IMR-90 (cell line): ENCODE results near the gene BMP8B.

ENCODE experiments used
- BHLHE40 ChIP-seq: fragments of 150-350 bp; IDR thresholded peaks from 2 replicates; pipeline ENCODE4 v1.6.1; 2016; ENCODE audit warnings: mild to moderate bottlenecking, low read depth, low read length
- CEBPB ChIP-seq: IDR thresholded peaks from 2 replicates; pipeline ENCODE4 v1.6.1; 2012; ENCODE audit warnings: low read depth, low read length, improper control_type of control experiment
- CHD1 ChIP-seq: IDR thresholded peaks from 2 replicates; pipeline ENCODE4 v1.6.1; 2012; ENCODE audit warnings: low read depth, low read length, improper control_type of control experiment
- MAZ ChIP-seq: IDR thresholded peaks from 2 replicates; pipeline ENCODE4 v1.6.1; 2012; ENCODE audit warnings: low read depth, mild to moderate bottlenecking, low read length, improper control_type of control experiment, moderate library complexity, borderline replicate concordance
- MXI1 ChIP-seq: IDR thresholded peaks from 2 replicates; pipeline ENCODE4 v1.6.1; 2012; ENCODE audit warnings: low read depth, mild to moderate bottlenecking, low read length, moderate library complexity, borderline replicate concordance
- NFE2L2 ChIP-seq: fragments of 150-350 bp; IDR thresholded peaks from 2 replicates; pipeline ENCODE4 v1.6.1; 2016; ENCODE audit warnings: low read depth, mild to moderate bottlenecking, low read length
- POLR2A ChIP-seq: IDR thresholded peaks from 2 replicates; pipeline ENCODE4 v1.6.1; 2012; ENCODE audit warnings: mild to moderate bottlenecking, low read depth, low read length
- RAD21 ChIP-seq: IDR thresholded peaks from 2 replicates; pipeline ENCODE4 v1.6.1; 2012; ENCODE audit warnings: low read length, improper control_type of control experiment
- RCOR1 ChIP-seq: IDR thresholded peaks from 2 replicates; pipeline ENCODE4 v1.6.1; 2012; ENCODE audit warnings: mild to moderate bottlenecking, low read length, improper control_type of control experiment; ENCODE audit not compliant: insufficient replicate concordance
- RFX5 ChIP-seq: IDR thresholded peaks from 2 replicates; pipeline ENCODE4 v1.8.0; 2012; ENCODE audit warnings: low read depth, mild to moderate bottlenecking, low read length, moderate library complexity
- SMC3 ChIP-seq: fragments of 150-350 bp; IDR thresholded peaks from 2 replicates; pipeline ENCODE4 v1.6.1; 2016; ENCODE audit warnings: low read depth, mild to moderate bottlenecking, antibody characterized with exemption, low read length, moderate library complexity
- TF ChIP-seq, protein P1 (sequence below): conservative IDR thresholded peaks from 2 replicates; pipeline ENCODE4 v1.5.1; 2012; ENCODE audit warnings: mild to moderate bottlenecking, low read depth, low read length, improper control_type of control experiment
- TF ChIP-seq, protein P2 (sequence below): fragments of 150-350 bp; IDR thresholded peaks from 2 replicates; pipeline ENCODE4 v1.6.1; 2017; ENCODE audit warnings: mild to moderate bottlenecking, antibody characterized with exemption, low read length, low read depth
- TF ChIP-seq, protein P3 (sequence below): fragments of 150-350 bp; IDR thresholded peaks from 2 replicates; pipeline ENCODE4 v1.6.1; 2016; ENCODE audit warnings: low read depth, mild to moderate bottlenecking, low read length, moderate library complexity, borderline replicate concordance

DNA sequence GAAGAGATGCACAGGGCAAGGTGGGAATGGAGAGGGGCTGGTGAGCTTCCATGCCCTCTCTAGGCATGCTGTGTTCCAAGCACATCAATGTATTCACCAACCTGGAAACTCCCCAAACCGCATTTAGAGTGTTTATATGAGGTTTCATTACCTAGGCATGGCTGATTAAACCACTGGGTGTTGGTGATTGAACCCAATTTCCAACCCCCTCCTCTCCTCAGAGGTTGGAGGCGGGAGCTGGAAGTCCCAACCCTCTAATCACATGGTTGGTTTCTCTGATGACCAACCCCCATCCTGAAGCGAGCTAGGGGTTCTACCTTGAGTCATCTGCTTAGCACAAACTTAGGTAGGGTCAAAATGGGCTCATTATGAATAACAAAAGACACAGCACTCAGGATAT is 52.9 kb downstream of the BMP8B start:
- no peak for TF ChIP-seq CHD1
- TF ChIP-seq, protein P1, sequence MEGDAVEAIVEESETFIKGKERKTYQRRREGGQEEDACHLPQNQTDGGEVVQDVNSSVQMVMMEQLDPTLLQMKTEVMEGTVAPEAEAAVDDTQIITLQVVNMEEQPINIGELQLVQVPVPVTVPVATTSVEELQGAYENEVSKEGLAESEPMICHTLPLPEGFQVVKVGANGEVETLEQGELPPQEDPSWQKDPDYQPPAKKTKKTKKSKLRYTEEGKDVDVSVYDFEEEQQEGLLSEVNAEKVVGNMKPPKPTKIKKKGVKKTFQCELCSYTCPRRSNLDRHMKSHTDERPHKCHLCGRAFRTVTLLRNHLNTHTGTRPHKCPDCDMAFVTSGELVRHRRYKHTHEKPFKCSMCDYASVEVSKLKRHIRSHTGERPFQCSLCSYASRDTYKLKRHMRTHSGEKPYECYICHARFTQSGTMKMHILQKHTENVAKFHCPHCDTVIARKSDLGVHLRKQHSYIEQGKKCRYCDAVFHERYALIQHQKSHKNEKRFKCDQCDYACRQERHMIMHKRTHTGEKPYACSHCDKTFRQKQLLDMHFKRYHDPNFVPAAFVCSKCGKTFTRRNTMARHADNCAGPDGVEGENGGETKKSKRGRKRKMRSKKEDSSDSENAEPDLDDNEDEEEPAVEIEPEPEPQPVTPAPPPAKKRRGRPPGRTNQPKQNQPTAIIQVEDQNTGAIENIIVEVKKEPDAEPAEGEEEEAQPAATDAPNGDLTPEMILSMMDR, result no peak
- TF ChIP-seq SMC3, result no peak
- TF ChIP-seq RAD21, result no peak
- TF ChIP-seq MXI1, result no peak
- TF ChIP-seq POLR2A, result no peak
- TF ChIP-seq RCOR1, result no peak
- TF ChIP-seq, protein P2, sequence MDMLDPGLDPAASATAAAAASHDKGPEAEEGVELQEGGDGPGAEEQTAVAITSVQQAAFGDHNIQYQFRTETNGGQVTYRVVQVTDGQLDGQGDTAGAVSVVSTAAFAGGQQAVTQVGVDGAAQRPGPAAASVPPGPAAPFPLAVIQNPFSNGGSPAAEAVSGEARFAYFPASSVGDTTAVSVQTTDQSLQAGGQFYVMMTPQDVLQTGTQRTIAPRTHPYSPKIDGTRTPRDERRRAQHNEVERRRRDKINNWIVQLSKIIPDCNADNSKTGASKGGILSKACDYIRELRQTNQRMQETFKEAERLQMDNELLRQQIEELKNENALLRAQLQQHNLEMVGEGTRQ, result no peak
- no peak for TF ChIP-seq MAZ
- TF ChIP-seq, protein P3, sequence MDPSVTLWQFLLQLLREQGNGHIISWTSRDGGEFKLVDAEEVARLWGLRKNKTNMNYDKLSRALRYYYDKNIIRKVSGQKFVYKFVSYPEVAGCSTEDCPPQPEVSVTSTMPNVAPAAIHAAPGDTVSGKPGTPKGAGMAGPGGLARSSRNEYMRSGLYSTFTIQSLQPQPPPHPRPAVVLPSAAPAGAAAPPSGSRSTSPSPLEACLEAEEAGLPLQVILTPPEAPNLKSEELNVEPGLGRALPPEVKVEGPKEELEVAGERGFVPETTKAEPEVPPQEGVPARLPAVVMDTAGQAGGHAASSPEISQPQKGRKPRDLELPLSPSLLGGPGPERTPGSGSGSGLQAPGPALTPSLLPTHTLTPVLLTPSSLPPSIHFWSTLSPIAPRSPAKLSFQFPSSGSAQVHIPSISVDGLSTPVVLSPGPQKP, result no peak
- no peak for TF ChIP-seq CEBPB
- no peak for TF ChIP-seq NFE2L2
- no peak for TF ChIP-seq BHLHE40
- TF ChIP-seq RFX5, result no peak
